ENCODE data around the gene ARHGEF12.

The ARHGEF12 gene, protein sequence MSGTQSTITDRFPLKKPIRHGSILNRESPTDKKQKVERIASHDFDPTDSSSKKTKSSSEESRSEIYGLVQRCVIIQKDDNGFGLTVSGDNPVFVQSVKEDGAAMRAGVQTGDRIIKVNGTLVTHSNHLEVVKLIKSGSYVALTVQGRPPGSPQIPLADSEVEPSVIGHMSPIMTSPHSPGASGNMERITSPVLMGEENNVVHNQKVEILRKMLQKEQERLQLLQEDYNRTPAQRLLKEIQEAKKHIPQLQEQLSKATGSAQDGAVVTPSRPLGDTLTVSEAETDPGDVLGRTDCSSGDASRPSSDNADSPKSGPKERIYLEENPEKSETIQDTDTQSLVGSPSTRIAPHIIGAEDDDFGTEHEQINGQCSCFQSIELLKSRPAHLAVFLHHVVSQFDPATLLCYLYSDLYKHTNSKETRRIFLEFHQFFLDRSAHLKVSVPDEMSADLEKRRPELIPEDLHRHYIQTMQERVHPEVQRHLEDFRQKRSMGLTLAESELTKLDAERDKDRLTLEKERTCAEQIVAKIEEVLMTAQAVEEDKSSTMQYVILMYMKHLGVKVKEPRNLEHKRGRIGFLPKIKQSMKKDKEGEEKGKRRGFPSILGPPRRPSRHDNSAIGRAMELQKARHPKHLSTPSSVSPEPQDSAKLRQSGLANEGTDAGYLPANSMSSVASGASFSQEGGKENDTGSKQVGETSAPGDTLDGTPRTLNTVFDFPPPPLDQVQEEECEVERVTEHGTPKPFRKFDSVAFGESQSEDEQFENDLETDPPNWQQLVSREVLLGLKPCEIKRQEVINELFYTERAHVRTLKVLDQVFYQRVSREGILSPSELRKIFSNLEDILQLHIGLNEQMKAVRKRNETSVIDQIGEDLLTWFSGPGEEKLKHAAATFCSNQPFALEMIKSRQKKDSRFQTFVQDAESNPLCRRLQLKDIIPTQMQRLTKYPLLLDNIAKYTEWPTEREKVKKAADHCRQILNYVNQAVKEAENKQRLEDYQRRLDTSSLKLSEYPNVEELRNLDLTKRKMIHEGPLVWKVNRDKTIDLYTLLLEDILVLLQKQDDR (N-terminal part only)

DNA sequence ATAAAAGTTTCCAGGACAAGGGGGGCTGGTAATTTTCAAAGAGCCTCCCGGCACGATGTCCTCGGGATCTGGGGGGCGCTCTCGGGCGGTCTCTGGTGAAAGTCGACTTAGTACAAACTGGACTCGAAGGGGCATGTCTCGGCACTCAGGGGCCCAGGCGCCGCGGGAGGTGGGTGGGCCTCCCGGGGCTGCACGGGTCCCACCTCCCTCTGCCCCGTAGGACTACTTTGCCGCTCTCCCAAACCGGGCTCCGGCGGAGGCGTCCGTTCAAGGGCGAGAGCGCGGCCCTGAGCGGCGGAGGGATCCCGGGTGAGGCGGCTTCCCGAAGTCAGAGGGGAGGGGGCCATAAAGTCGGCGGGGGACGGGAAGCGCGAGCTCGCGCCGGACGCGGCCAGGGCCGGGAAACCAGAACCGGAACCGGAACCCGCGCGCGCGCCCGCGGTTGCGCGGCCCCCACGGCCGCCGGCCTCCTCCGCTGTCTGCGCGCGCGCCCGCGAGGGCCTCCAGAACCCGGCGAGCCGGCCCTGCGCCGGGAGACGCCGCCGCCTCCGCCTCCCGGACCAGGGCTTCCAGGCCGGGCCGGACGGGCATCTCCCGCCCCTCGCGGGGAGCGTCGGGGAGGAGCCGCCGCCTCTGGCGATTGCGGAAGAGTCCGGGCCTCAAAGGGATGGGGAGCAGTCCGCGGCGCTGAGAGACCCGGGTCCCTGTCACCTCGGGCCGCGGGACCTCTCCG is at the start of gene ARHGEF12:
Gene ARHGEF12 (plus strand): TSS at position 506 of the 733 bp plus-strand sequence. CDS start 831 bp downstream, outside the sequence.
- DNase-seq = peak; percentile 88

DNA sequence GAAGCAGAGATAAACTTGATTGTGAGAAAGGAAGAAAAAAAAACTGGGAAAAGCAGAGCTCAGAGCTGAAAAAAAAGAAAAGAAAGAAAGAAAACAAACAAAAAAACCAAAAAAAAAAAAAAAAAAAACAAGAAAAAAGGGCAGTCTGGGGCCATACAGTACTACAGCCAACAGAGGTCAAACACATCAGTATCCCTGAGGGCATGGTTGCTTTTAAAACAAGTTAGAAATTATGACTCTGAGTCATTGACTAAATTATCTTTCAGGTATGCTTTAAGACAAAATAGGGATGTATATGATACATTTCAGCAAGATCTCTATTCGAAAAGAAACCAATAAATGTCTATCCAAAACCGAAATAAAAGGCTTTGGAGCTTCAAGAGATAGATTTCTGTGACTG is 48.2 kb upstream of the ARHGEF12 start:
- no peak for DNase-seq

DNA sequence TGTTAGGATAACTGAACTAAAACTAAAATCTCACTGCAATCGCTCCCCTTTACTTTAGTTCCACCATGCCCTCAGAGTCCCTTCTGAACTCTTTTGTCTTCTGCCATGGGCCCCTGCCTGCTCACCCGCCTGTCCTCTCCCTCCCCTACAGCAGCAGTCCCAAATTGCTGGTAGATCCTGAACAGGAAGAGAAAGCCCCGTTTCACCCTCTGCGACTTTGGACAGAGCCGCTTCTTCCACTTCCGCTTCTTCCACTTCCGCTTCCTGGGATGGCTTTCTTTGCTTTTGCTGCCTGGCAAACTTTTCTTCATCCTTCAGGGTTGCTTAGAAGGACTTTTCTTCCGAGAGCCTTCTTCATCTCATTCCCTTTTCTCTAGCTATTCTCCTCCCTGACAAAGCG is 46.8 kb upstream of the ARHGEF12 start:
- DNase-seq = no peak

DNA sequence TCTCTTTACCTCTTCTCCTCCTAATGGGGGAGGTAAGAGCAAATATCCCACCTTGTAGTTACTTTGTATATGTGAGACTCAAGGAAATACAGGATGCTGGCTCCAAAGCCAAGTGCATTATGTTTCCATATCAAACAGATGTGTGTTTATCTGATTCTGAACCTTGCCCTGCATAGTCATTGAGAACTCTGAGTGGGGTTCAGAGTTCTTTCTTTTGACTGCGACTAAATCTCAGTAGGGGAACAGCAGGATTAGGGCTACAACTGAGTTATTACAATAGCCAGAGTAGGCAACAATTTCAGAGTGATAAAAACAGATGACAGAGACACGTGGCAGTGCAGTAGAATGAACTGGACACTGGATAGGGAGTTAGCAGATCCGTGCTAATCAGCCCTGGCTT is 45.3 kb upstream of the ARHGEF12 start:
- DNase-seq = no peak

DNA sequence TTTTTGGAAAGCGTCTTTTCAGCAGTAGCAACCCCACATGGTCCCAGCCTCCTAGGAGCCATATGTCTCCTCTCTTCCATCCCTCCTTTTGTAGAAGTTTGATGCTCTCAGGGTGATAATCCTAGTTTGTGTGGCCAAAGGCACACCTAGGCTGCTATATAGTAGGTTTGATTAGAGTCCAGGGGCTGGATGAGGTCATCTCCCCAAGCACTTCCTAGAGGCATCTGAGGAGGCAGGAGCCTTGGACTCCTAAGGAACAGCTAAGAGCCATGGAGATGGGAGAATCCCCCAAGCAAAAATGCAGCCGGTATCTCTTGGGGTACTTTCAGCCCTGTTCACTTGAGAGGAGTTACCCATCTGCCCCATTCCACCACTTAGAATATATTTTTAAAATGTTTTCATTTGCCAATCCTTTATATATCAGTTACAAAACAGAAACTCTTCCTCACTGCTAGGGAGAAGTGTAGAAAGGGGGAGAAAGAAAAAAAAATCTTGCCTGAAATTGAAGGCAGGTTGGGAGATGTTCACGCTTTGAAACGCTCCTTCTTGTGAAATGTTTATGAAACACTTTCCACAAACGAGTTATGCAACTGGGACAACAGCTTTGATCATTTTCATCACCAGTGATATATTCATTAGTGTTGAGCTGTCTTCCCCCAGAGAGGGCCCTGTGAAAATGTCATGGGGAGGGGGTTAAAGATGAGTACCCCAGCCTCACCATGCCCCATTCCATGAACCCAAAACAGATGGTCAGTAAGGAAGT is 43.0 kb upstream of the ARHGEF12 start:
- DNase-seq = no peak

DNA sequence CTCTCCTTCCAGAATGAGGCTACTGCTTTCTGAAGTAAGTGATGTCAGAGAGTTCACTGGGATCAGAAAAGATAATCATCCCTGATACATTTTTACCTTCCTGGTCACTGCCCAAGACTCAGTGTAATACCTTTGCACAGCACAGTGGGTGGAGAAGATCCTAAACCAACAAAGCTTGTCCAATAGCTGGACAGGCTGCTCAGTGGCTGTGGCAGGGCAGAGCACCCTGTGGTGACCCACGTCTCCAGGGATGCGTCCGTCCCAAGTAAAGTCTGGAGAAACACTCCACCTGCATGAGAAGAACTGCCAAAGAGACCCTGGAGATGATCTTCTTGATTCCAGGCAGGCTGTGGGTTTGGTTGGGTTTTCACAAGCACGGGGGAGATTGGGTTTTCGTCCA is 42.1 kb upstream of the ARHGEF12 start:
- no peak for DNase-seq

DNA sequence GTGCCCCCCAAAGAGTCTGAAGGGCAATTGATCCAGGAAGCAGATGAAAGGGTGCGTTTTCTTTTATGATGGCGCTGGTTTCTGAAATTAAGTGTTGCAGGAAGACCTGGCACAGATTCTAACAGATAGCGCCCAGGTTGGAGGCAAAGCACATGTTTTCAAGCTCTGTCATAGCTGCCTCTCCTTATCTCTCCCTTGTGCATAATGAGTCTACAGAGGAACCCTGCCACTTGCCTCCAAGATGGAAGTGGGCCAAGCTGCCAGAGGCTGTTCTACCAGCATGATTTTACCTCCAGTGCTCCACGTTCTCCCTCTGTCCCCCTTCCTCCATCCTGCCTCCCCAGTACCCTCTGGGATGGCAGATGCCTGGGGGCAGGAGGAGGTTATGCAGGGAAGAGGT is 41.1 kb upstream of the ARHGEF12 start:
- no peak for DNase-seq

DNA sequence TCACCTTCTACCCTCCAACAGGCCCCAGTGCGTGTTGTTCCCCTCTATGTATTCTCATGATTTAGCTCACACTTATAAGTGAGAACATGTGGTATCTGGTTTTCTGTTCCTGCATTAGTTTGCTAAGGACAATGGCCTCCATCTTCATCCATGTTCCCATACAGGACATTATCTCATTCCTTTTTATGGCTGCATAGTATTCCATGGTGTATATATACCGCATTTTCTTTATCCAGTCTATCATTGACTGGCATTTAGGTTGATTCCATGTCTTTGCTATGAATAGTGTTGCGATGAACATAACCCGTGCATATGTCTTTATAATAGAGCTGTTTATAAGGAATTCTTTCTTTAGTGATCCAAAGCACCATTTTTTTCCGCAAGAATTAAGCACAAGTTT is 39.7 kb upstream of the ARHGEF12 start:
- no peak for DNase-seq

DNA sequence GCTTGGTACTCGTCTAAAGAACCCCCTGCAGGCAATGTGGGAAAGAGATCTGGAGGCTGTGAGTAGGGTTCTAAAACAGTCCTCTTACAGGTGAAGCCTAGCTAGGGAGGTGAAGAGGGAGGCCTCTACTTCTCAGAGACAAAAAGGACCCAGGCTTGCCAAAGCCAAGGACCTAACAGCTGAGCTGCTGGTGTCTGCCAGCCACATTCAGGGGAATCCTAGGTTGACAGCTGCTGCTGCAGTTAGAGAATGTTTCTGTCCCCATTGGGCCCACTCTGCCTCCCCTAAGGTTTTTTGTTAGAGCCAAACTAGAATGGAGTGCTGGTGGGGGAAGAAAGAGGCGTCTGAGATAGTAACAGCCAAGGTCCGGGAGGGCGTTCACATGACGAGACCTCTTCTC is 37.8 kb upstream of the ARHGEF12 start:
- DNase-seq = no peak

DNA sequence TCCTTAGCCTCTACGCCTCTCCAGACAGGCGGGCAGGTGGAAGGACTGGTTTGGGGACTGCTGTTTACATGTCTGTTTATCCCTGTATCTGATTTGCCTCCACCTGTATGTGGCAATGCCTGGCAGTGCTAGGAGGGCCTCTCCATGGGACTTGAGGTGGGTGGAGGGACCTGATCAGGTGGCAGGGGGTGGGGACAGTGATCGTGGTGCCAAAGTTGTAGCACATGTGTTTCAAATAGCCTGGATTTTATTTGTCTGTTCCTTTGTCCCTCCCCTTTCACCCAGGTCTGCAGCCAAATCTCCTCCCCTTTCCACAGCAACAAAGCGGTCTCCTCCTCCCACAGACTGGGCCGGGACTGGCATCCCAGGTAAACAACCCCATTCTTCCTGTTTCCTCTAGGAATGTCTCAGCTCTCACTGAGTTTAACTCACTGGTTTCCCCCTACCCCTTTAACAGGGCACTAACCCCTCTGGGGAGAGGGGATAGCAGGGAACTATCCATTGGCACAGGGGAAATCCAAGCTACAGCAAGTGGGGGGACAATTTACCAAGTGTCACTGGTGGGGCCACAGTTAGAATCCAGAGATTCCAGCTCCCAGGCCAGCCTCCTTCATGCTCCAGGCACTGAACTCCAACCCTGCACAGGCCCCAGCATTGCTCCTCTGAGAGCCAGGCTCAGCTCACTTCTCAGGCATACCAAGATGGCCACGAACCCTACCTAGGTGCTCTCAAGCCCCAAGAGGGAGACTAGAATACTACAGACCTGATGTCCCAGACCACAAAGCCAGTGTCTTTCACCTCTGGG is 34.0 kb upstream of the ARHGEF12 start:
- DNase-seq = no peak

DNA sequence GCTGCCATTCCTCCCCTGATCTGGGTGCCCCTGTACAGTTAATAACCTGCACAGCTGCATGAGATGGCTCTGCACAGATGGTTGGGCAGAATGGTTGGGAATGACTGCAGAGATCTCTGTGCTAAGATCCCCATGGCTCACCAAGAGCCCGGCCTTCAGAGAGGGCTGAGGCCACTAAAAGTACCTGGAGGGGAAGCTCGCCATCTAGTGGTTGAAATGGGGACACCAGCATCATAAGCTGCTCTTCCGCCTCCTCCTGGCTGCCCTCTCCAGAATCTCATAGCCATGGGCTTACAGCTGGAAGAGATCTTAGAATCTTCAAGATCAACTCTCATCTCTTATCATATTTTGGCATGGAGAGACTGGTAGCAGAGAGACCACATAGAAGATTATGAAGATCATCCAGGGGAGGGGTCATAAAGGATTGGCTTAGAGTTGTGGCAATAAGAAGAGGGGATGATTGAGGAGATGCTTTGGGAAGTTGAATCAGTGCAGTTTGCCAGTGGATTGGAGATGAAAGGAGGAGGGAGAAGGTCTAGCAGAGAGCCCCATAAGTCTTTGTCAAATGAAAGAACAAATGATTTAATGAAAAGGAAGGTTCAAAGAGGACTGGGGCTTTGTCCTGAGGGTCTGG is 33.1 kb upstream of the ARHGEF12 start:
- DNase-seq = peak; percentile 64

DNA sequence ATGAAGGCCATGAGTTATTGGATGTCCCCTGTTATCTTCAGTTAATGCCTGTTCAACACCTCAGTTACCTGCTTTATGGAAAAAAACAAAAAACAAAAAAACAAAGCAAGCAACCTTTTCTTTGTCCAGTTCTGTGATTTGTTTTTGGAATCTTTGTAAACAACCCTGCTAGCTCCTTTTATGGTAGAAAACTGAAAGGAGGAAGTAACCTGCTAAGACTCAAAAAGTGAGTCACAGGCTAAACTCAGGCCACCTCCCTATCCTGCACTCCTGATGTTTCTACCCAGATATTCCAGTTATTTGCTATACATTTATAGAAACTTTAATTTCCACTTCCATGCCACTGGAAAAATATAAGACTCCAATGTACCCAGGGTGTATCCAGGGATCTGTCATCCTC is 31.7 kb upstream of the ARHGEF12 start:
- no peak for DNase-seq

DNA sequence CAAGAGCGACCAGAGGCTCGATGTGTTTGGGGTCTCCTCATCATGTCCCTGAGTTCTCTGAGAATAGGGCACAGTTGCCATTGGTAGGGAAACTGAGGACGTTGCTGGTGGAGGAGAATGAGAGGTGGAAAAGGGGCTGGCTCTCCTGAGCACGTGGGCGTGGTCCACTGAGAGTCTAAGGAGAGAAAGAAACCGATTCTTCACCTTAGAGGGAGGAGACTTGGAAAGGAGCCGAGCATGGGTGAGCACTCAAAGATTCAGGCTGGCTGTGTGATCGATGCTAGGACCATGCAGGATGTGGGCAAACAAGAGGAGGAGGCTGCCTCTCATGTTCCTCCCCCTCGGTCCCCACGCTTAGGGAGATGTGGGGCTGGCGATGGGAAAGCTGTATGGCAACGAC is 30.9 kb upstream of the ARHGEF12 start:
- DNase-seq = no peak

DNA sequence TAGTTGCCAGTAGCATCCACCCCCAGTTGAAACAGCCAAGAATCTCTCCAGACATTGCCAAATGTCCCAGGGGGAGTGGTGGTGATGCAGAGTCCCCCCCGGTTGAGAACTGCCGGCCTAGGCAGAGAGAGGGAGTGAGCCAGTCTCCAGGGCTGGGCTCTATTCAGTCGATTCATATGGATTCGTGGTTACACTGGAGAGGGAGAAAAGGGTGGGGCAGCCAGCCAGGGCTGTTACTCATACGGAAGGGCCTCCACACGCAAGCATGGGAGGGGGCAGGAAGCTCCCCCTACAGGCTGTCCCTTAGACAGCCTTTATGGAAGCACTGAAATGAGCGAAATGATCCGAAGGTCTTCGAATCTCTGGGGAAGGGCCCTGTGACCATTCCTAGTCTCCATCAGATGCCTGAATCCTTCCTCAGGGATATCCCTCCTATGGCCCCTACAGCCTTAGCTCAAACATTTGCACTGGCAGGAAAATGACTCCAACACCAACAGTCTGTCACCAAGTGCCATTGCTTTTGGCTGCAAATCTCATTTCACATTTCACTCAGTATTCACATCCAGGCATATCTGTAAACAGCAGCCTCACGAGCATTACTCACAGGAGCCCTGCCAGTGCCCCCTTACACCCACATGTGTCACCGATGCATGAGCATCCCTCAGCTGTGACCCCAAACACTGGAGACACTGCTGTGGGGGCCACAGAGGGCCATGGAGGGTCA is 29.5 kb upstream of the ARHGEF12 start:
- no peak for DNase-seq

DNA sequence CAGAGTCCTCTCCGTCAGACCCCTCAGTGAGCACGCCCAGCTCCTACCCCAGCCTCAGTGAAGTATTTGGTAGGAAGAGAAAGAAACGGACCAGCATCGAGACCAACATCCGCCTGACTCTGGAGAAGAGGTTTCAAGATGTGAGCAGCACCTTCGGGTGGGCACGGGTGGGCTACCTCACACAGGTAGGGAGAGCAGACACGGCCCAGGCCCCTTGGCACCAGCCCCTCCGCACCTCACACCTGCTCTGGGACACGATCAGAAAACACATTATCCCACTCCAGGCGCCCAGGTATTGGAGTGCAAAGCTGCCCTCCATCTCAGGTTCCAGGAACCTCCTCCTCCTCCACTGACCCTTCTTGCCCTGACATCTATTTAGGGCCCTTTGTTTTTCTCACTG is 28.7 kb upstream of the ARHGEF12 start:
- no peak for DNase-seq

DNA sequence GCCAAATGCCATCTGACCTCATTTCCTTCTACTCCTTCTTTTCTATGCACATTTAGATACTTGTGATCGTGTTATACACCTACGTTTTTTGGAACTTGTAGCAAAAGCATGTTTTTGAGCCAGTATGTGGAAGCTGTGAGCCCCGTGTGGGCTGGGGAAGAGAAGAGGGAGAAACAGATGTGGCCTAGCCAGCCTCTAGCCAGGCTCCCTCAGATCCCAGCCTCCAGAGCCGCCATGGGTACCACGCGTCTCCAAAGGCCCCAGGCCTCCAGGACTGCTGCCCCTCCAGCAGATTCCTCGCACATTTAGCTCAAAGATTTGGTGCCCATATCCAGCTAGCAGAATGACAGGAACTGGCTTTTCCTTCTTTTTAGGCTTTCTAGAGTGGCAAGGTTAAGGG is 28.1 kb upstream of the ARHGEF12 start:
- no peak for DNase-seq

DNA sequence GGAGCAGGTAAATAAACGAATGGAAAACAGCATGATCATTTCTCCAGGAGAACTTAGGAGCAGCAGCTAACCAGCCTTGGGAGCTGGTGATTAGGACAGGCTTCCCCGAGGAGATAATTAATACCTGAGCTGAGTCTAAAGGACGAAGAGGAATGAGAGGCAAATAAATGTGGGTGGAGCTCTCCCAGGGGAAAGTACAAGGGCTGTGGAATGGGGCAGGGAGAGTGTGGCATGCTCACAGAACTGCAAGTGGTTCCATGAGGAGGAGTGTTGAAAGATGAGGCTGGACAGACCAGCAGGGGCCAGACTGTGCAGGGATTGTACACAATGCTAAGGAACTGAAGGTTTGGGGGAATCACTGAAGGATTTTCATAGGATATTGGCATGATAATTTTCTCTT is 25.3 kb upstream of the ARHGEF12 start:
- no peak for DNase-seq

DNA sequence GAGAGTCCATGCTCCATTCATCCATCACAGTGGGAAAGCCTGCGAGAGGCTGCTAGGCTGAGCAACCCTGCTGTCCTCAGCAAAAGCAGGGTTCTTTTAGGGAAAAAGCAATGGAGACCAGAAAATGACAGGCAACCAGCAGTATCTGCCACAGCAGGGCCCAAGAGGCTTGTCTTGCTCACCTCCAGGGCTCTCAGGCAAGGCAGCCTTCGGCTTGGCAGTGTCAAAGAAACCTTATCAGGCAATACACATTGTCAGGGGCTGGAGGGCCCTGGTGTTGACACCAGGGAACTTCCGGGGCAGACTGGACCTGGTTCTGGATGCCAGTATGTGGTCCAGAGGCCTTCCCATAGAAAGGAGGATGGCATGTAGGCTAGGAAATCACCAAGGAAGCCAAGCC is 21.4 kb upstream of the ARHGEF12 start:
- no peak for DNase-seq

DNA sequence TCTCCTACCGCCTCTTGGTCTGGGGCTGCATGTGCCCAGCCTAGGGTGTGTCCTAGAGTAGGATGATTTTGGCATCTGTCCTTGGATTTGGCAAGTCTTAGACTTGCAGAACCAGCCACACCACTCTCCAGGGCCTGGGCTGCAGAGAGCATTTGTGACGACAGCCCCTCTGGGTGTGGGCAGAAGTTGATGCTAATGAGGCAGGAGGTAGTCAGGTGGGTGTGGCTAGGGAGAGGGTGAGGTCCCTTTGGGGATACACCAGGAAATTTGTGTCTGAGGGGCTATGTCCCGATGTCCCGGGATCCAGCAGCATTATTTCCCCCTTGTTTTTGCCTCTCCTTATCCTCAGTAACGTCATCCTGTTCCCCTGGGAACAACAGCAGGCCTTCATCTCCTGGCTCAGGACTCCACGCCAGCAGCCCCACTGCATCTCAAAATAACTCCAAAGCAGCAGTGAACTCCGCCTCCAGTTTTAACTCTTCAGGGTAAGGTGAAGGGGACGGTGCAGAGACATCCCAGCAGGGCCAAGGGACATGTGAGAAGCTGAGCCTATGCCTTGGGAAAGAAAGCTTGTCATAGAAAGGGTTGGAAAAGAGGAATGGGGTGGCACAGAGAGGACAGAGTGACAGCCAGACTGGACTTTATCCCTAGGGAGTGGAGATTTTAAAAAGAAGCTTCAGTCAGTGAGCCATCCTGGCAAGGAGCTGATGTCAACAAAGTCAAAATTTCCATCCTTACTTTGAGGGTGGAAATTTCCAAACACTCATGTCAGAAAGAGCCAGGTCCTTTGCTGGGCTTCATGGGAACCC is 19.1 kb upstream of the ARHGEF12 start:
- DNase-seq = no peak
